Hepatocyte (in vitro differentiated cells): Measurements from ENCODE around the gene SCRT2. TPM values are rescaled to one million over a fixed set of nuclear protein-coding genes. Genes with fewer than 3 reads are reported as not detected.

Experiments
- DNase-seq: peaks from one replicate; pipeline ENCODE4 v3.0.0-alpha.2; 2016; ENCODE audit warnings: low spot score
- H2AFZ ChIP-seq: fragments of 200-600 bp; sonication (generic); 2 replicates; pipeline ENCODE4 v1.6.0; 2016; ENCODE audit warnings: antibody characterized with exemption, mild to moderate bottlenecking
- H3K27ac ChIP-seq: fragments of 200-600 bp; sonication (generic); 2 replicates; pipeline ENCODE4 v1.5.1; 2016; ENCODE audit warnings: mild to moderate bottlenecking
- H3K27me3 ChIP-seq: fragments of 200-600 bp; sonication (generic); 2 replicates; pipeline ENCODE4 v1.6.1; 2016
- H3K36me3 ChIP-seq: fragments of 200-600 bp; sonication (generic); replicated peaks from 2 replicates; pipeline ENCODE4 v1.5.1; 2016; ENCODE audit warnings: low read depth; ENCODE audit not compliant: insufficient read depth
- H3K4me1 ChIP-seq: fragments of 200-600 bp; sonication (generic); 2 replicates; pipeline ENCODE4 v1.5.1; 2016; ENCODE audit warnings: mild to moderate bottlenecking, moderate library complexity; ENCODE audit not compliant: insufficient read depth
- H3K4me2 ChIP-seq: fragments of 200-600 bp; sonication (generic); 2 replicates; pipeline ENCODE4 v1.6.0; 2016
- H3K4me3 ChIP-seq: fragments of 200-600 bp; sonication (generic); 2 replicates; pipeline ENCODE4 v1.5.1; 2016; ENCODE audit warnings: mild to moderate bottlenecking
- H3K79me2 ChIP-seq: fragments of 200-600 bp; sonication (generic); 2 replicates; pipeline ENCODE4 v1.6.0; 2017; ENCODE audit warnings: mild to moderate bottlenecking
- H3K9me2 ChIP-seq: fragments of 200-600 bp; sonication (generic); replicated peaks from 2 replicates; pipeline ENCODE4 v1.6.0; 2017; ENCODE audit warnings: mild to moderate bottlenecking; ENCODE audit not compliant: insufficient read depth
- H3K9me3 ChIP-seq: fragments of 200-600 bp; sonication (generic); 2 replicates; pipeline ENCODE4 v1.5.1; 2016; ENCODE audit warnings: low read depth, mild to moderate bottlenecking
- H4K20me1 ChIP-seq: fragments of 200-600 bp; sonication (generic); 2 replicates; pipeline ENCODE4 v1.6.0; 2016; ENCODE audit warnings: mild to moderate bottlenecking; ENCODE audit not compliant: insufficient read depth, poor library complexity, severe bottlenecking
- EZH2 ChIP-seq: fragments of 200-600 bp; sonication (generic); IDR thresholded peaks from 2 replicates; pipeline ENCODE4 v1.6.1; 2016; ENCODE audit warnings: antibody characterized with exemption, mild to moderate bottlenecking, borderline replicate concordance
- EZH2phosphoT487 ChIP-seq: fragments of 200-600 bp; sonication (generic); IDR thresholded peaks from one replicate; pipeline ENCODE4 v1.6.1; 2018; ENCODE audit warnings: antibody characterized with exemption, mild to moderate bottlenecking, low read depth, moderate library complexity; ENCODE audit not compliant: unreplicated experiment, severe bottlenecking
- WGBS: methylation state at CpG from one replicate; pipeline ENCODE4 v1.1.6; 2016; ENCODE audit warnings: low lambda C conversion rate; ENCODE audit errors: missing lambda C conversion rate; 5-methylcytosine and 5-hydroxymethylcytosine counted together
- polyA plus RNA-seq: library from polyadenylated mRNA; unstranded; fragments of >200 nt; fragmentation: Nextera tagmentation; extraction: Ambion mirVana; gene quantifications from 2 replicates; pipeline ENCODE4 v1.2.1, GENCODE V29; 2016
- total RNA-seq: library from RNA; depleted of rRNA; stranded (reverse); fragments of >200 nt; gene quantifications from 2 replicates; pipeline ENCODE4 v1.2.3, GENCODE V29; 2014
- TF ChIP-seq, protein P1 (sequence below): fragments of 200-600 bp; sonication (generic); IDR thresholded peaks from 2 replicates; pipeline ENCODE4 v1.5.1; 2016; ENCODE audit warnings: antibody characterized with exemption, mild to moderate bottlenecking; ENCODE audit not compliant: poor library complexity

The SCRT2 gene
- total and polyA plus RNA-seq, 2 experiments from 2014 or later, result not detected

GRCh38 chr20:676315-676937, 824 bp upstream of the SCRT2 start:
- Histone ChIP-seq H3K36me3 (no peaks in the 10 kb centered on the region), H3K9me2 (no peaks in the 10 kb centered on the region), H4K20me1 (peaks cover 4% of the 10 kb centered on the region), H3K27ac (no peak overlapping the region), H3K4me3 (no peak overlapping the region), H3K4me1 (peaks cover 8% of the 10 kb centered on the region), H3K27me3 (peaks cover 70% of the 10 kb centered on the region), H3K9me3 (no peaks in the 10 kb centered on the region), H3K79me2 (no peaks in the 10 kb centered on the region), H2AFZ (no peak overlapping the region), H3K4me2 (peak overlapping the region; percentile 86)
- DNase-seq, result no peak
- TF ChIP-seq EZH2 (no peak), EZH2phosphoT487 (no peak)
- TF ChIP-seq, protein P1, sequence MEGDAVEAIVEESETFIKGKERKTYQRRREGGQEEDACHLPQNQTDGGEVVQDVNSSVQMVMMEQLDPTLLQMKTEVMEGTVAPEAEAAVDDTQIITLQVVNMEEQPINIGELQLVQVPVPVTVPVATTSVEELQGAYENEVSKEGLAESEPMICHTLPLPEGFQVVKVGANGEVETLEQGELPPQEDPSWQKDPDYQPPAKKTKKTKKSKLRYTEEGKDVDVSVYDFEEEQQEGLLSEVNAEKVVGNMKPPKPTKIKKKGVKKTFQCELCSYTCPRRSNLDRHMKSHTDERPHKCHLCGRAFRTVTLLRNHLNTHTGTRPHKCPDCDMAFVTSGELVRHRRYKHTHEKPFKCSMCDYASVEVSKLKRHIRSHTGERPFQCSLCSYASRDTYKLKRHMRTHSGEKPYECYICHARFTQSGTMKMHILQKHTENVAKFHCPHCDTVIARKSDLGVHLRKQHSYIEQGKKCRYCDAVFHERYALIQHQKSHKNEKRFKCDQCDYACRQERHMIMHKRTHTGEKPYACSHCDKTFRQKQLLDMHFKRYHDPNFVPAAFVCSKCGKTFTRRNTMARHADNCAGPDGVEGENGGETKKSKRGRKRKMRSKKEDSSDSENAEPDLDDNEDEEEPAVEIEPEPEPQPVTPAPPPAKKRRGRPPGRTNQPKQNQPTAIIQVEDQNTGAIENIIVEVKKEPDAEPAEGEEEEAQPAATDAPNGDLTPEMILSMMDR, result no peak
- 6% methylated on average over 11 of the region's 24 CpGs for WGBS

DNA sequence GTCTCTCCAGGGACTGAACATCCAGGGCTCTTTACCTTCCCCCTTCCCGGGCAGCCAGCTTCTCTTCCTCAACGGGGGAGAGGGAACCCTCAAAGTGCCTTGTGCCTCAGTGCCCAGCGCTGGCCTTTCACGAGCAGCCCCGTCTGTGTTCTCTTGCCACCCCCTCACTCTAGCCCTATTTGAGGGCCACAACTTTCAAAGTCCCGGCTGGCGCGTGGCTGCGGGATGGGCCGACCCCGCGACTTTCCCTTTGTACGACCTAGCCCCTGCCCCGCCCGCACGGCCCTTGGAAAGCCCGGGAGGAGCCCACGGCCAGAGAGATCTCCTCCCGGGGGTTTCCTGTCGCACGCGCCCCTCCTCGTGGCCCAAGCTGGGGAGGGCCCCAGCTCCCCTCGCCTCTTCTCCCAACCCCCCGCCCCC, 559 bp downstream of the SCRT2 start:
- peak overlapping the region; percentile 86 for H3K4me2 ChIP-seq

DNA sequence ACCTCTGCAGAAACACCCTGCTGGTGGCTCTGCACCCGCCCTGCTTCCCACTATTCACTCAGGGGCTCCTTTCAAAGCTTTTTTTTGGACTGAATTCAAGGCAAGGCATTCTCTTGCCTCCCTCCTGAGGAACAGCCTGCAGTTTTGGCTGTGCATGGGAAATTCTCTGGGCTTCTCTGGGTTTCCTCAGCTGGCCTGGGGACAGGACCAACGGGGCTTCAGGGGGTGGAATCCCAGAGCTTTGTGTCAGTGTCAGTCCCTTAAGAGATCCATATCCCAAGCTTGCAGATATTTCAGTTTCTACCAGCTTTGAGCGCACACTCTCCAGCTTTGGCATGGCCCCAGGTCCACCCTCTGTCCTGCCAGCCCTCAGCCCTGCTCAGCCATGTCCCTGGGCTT, 2.0 kb downstream of the SCRT2 start:
- peaks cover 46% of the 10 kb centered on the region for H3K27me3 ChIP-seq
- H3K9me3 ChIP-seq, result no peaks in the 10 kb centered on the region
- WGBS, result 70% methylated on average over 3 of the region's 3 CpGs
- peaks cover 8% of the 10 kb centered on the region for H3K4me1 ChIP-seq
- H3K4me2 ChIP-seq, result no peak overlapping the region
- H3K9me2 ChIP-seq, result no peaks in the 10 kb centered on the region
- TF ChIP-seq EZH2 (no peak), EZH2phosphoT487 (no peak)
- TF ChIP-seq, protein P1, result no peak
- H4K20me1 ChIP-seq, result peaks cover 4% of the 10 kb centered on the region
- no peak overlapping the region for H2AFZ ChIP-seq
- DNase-seq, result no peak
- no peak overlapping the region for H3K4me3 ChIP-seq
- H3K79me2 ChIP-seq, result no peaks in the 10 kb centered on the region
- no peaks in the 10 kb centered on the region for H3K36me3 ChIP-seq
- no peak overlapping the region for H3K27ac ChIP-seq

More for the DNA sequence above, 559 bp downstream of the SCRT2 start:
- Histone ChIP-seq H3K27me3 (peaks cover 59% of the 10 kb centered on the region), H3K27ac (no peak overlapping the region), H3K4me1 (peaks cover 8% of the 10 kb centered on the region), H4K20me1 (peaks cover 4% of the 10 kb centered on the region), H3K4me3 (no peak overlapping the region), H3K79me2 (no peaks in the 10 kb centered on the region), H3K36me3 (no peaks in the 10 kb centered on the region), H2AFZ (no peak overlapping the region), H3K9me2 (no peaks in the 10 kb centered on the region), H3K9me3 (no peaks in the 10 kb centered on the region)
- DNase-seq, result no peak
- 12% methylated on average over 16 of the region's 25 CpGs for WGBS
- TF ChIP-seq EZH2phosphoT487 (no peak), EZH2 (no peak)
- TF ChIP-seq, protein P1, result no peak
